H9 (cell line): Measurements from ENCODE around the gene NUP62CL. TPM values are rescaled to one million over a fixed set of nuclear protein-coding genes. Genes with fewer than 3 reads are reported as not detected.

Experiments
- DNase-seq: peaks from one replicate; pipeline ENCODE4 v3.0.0-alpha.2; 2017
- H2AFZ ChIP-seq: one replicate; pipeline ENCODE4 v1.6.1; 2013; ENCODE audit warnings: mild to moderate bottlenecking, low read length, control low read depth, moderate library complexity
- H2AK5ac ChIP-seq: 2 replicates; pipeline ENCODE4 v1.6.1; 2013; ENCODE audit warnings: low read length, control low read depth, mixed read lengths; ENCODE audit not compliant: insufficient read length
- H2BK120ac ChIP-seq: one replicate; pipeline ENCODE4 v1.6.1; 2013; ENCODE audit warnings: low read depth, mild to moderate bottlenecking, low read length, control low read depth, inconsistent platforms; ENCODE audit not compliant: poor library complexity, severe bottlenecking
- H2BK12ac ChIP-seq: 2 replicates; pipeline ENCODE4 v1.6.1; 2013; ENCODE audit warnings: low read length, control low read depth, mixed read lengths, low read depth; ENCODE audit not compliant: insufficient read length
- H2BK15ac ChIP-seq: 2 replicates; pipeline ENCODE4 v1.6.1; 2013; ENCODE audit warnings: low read depth, low read length, control low read depth
- H2BK20ac ChIP-seq: one replicate; pipeline ENCODE4 v1.6.1; 2013; ENCODE audit warnings: low read depth, mild to moderate bottlenecking, low read length, control low read depth, inconsistent platforms; ENCODE audit not compliant: poor library complexity, severe bottlenecking
- H2BK5ac ChIP-seq: 2 replicates; pipeline ENCODE4 v1.6.1; 2013; ENCODE audit warnings: low read length, control low read depth, mixed read lengths; ENCODE audit not compliant: insufficient read length
- H3K14ac ChIP-seq: 2 replicates; pipeline ENCODE4 v1.6.1; 2013; ENCODE audit warnings: low read length, control low read depth; ENCODE audit not compliant: insufficient read depth
- H3K18ac ChIP-seq: 2 replicates; pipeline ENCODE4 v1.6.1; 2013; ENCODE audit warnings: low read depth, mild to moderate bottlenecking, mixed read lengths, low read length, control low read depth; ENCODE audit not compliant: insufficient read length
- H3K23ac ChIP-seq: 2 replicates; pipeline ENCODE4 v1.6.1; 2013; ENCODE audit warnings: low read length, control low read depth, mixed read lengths, low read depth; ENCODE audit not compliant: insufficient read length
- H3K23me2 ChIP-seq: 2 replicates; pipeline ENCODE4 v1.6.1; 2013; ENCODE audit warnings: low read depth, mild to moderate bottlenecking, mixed read lengths, low read length, control low read depth; ENCODE audit not compliant: insufficient read length, poor library complexity, severe bottlenecking
- H3K27ac ChIP-seq: 2 replicates; pipeline ENCODE4 v1.5.1; 2013; ENCODE audit warnings: low read length, control low read depth, mixed read lengths, low read depth; ENCODE audit not compliant: insufficient read length
- H3K27me3 ChIP-seq: 2 replicates; pipeline ENCODE4 v1.6.1; 2013; ENCODE audit warnings: low read length, control low read depth, inconsistent platforms; ENCODE audit not compliant: insufficient read depth
- H3K4ac ChIP-seq: 2 replicates; pipeline ENCODE4 v1.6.1; 2013; ENCODE audit warnings: low read depth, mild to moderate bottlenecking, control low read depth, inconsistent platforms, low read length, moderate library complexity
- H3K4me1 ChIP-seq: 2 replicates; pipeline ENCODE4 v1.6.1; 2013; ENCODE audit warnings: low read length, control low read depth, inconsistent platforms; ENCODE audit not compliant: insufficient read depth
- H3K4me2 ChIP-seq: 2 replicates; pipeline ENCODE4 v1.6.1; 2013; ENCODE audit warnings: low read length, control low read depth, mixed read lengths; ENCODE audit not compliant: insufficient read length, insufficient read depth
- H3K56ac ChIP-seq: 2 replicates; pipeline ENCODE4 v1.6.1; 2013; ENCODE audit warnings: low read depth, mild to moderate bottlenecking, mixed read lengths, low read length, control low read depth; ENCODE audit not compliant: insufficient read length
- H3K79me1 ChIP-seq: 2 replicates; pipeline ENCODE4 v1.6.1; 2013; ENCODE audit warnings: low read depth, mild to moderate bottlenecking, moderate library complexity, low read length, control low read depth, inconsistent platforms; ENCODE audit not compliant: insufficient read depth, poor library complexity, severe bottlenecking
- H3K79me2 ChIP-seq: 2 replicates; pipeline ENCODE4 v1.6.1; 2013; ENCODE audit warnings: low read length, control low read depth, inconsistent platforms; ENCODE audit not compliant: insufficient read depth
- H3K9ac ChIP-seq: 2 replicates; pipeline ENCODE4 v1.6.1; 2013; ENCODE audit warnings: low read length, control low read depth, mixed read lengths; ENCODE audit not compliant: insufficient read length; ENCODE audit errors: extremely low read depth
- H3K9me3 ChIP-seq: one replicate; pipeline ENCODE4 v1.6.1; 2013; ENCODE audit warnings: low read depth, low read length, inconsistent platforms; ENCODE audit not compliant: control insufficient read depth
- H3T11ph ChIP-seq: one replicate; pipeline ENCODE4 v1.6.1; 2013; ENCODE audit warnings: mild to moderate bottlenecking, low read length, control low read depth, inconsistent platforms
- H4K20me1 ChIP-seq: one replicate; pipeline ENCODE4 v1.6.1; 2013; ENCODE audit not compliant: control insufficient read depth, insufficient read length, insufficient read depth
- H4K5ac ChIP-seq: 2 replicates; pipeline ENCODE4 v1.6.1; 2013; ENCODE audit warnings: low read depth, mild to moderate bottlenecking, mixed read lengths, low read length, control low read depth; ENCODE audit not compliant: insufficient read length
- H4K8ac ChIP-seq: replicated peaks from 2 replicates; pipeline ENCODE4 v1.6.1; 2013; ENCODE audit warnings: low read length, control low read depth, mixed read lengths, low read depth; ENCODE audit not compliant: insufficient read length
- H4K91ac ChIP-seq: 2 replicates; pipeline ENCODE4 v1.6.1; 2013; ENCODE audit warnings: low read depth, mild to moderate bottlenecking, moderate library complexity, mixed read lengths, low read length, control low read depth; ENCODE audit not compliant: insufficient read length
- H3K27ac Mint-ChIP-seq, 3 experiments: 2 replicates in 2 of 3; 3 replicates in 1 of 3; pipeline ENCODE4 v1.8.0; 2020 to 2021; ENCODE audit warnings: mixed read lengths in 3 of 3, mild to moderate bottlenecking in 1 of 3, moderate library complexity in 1 of 3
- H3K27me3 Mint-ChIP-seq: 2 replicates; pipeline ENCODE4 v1.8.0; 2021; ENCODE audit warnings: low read depth, mild to moderate bottlenecking, moderate library complexity, mixed read lengths
- H3K36me3 Mint-ChIP-seq, 3 experiments: 2 replicates in 2 of 3; 3 replicates in 1 of 3; pipeline ENCODE4 v1.8.0; 2020 to 2021; ENCODE audit warnings: low read depth in 3 of 3, mixed read lengths in 3 of 3; ENCODE audit not compliant: insufficient read depth in 1 of 3
- H3K4me1 Mint-ChIP-seq, 2 experiments: 2 replicates each; pipeline ENCODE4 v1.8.0; 2020; ENCODE audit warnings: mixed read lengths in 2 of 2
- H3K4me3 Mint-ChIP-seq, 2 experiments: 2 replicates in 1 of 2; 3 replicates in 1 of 2; pipeline ENCODE4 v1.8.0; 2020 to 2021; ENCODE audit warnings: mild to moderate bottlenecking in 2 of 2, mixed read lengths in 2 of 2, moderate library complexity in 1 of 2
- H3K9me3 Mint-ChIP-seq, 2 experiments: 2 replicates in 1 of 2; 3 replicates in 1 of 2; pipeline ENCODE4 v1.8.0; 2020; ENCODE audit warnings: mild to moderate bottlenecking in 2 of 2, mixed read lengths in 2 of 2, moderate library complexity in 1 of 2
- total RNA-seq: library from RNA; stranded (reverse); gene quantifications from 2 replicates; pipeline ENCODE4 v1.2.1, GENCODE V29; 2021
- TF ChIP-seq, protein P1 (sequence below): fragments of 200-600 bp; sonication (generic); conservative IDR thresholded peaks from 3 replicates; pipeline ENCODE4 v1.8.0; 2021; ENCODE audit warnings: antibody characterized with exemption, mild to moderate bottlenecking

Gene NUP62CL
- total RNA-seq, 1 experiment from 2014 or later: 3.9 TPM

- H3K36me3 Mint-ChIP-seq: peaks cover 0 to 6% (median 4%) of the 10 kb centered on the region in 3 experiments; a peak in 3 of 7 replicates
- Histone ChIP-seq H3K4me2 (no peak overlapping the region), H3K23ac (no peak overlapping the region), H4K5ac (no peak overlapping the region), H3K27me3 (no peaks in the 10 kb centered on the region), H3K79me2 (no peaks in the 10 kb centered on the region), H3K56ac (no peak overlapping the region), H3K79me1 (no peaks in the 10 kb centered on the region), H2BK5ac (no peak overlapping the region), H4K91ac (no peak overlapping the region), H3K9me3 (peaks cover 5% of the 10 kb centered on the region), H3K14ac (no peak overlapping the region), H2BK12ac (no peak overlapping the region), H4K20me1 (no peaks in the 10 kb centered on the region), H4K8ac (no peak overlapping the region), H3T11ph (no peak overlapping the region), H2BK20ac (no peak overlapping the region), H3K18ac (no peak overlapping the region), H3K4me1 (peaks cover 2% of the 10 kb centered on the region; the same call in 1 of the 2 replicates), H3K4ac (no peak overlapping the region), H2BK15ac (no peak overlapping the region), H2AK5ac (no peak overlapping the region), H3K27ac (no peak overlapping the region), H2BK120ac (no peak overlapping the region), H2AFZ (no peak overlapping the region), H3K23me2 (no peaks in the 10 kb centered on the region), H3K9ac (no peak overlapping the region)
- no peak overlapping the region for H3K4me3 Mint-ChIP-seq
- peaks cover 20 to 26% of the 10 kb centered on the region in 2 experiments for H3K4me1 Mint-ChIP-seq
- DNase-seq: no peak
- H3K27me3 Mint-ChIP-seq: no peaks in the 10 kb centered on the region; the same call in 1 of the 2 replicates
- no peak overlapping the region for H3K27ac Mint-ChIP-seq
- TF ChIP-seq, protein P1, sequence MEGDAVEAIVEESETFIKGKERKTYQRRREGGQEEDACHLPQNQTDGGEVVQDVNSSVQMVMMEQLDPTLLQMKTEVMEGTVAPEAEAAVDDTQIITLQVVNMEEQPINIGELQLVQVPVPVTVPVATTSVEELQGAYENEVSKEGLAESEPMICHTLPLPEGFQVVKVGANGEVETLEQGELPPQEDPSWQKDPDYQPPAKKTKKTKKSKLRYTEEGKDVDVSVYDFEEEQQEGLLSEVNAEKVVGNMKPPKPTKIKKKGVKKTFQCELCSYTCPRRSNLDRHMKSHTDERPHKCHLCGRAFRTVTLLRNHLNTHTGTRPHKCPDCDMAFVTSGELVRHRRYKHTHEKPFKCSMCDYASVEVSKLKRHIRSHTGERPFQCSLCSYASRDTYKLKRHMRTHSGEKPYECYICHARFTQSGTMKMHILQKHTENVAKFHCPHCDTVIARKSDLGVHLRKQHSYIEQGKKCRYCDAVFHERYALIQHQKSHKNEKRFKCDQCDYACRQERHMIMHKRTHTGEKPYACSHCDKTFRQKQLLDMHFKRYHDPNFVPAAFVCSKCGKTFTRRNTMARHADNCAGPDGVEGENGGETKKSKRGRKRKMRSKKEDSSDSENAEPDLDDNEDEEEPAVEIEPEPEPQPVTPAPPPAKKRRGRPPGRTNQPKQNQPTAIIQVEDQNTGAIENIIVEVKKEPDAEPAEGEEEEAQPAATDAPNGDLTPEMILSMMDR: no peak
- peaks cover 0 to 29% of the 10 kb centered on the region in 2 experiments; a peak in 2 of 5 replicates for H3K9me3 Mint-ChIP-seq
Measured at GRCh38 chrX:107146670-107147069, 59.6 kb downstream of the NUP62CL start.
